ENCODE measurements around the gene AKAP8.
A peak's percentile ranks its signal among the peaks of the same experiment; 100 is the strongest.

The AKAP8 gene

DNA sequence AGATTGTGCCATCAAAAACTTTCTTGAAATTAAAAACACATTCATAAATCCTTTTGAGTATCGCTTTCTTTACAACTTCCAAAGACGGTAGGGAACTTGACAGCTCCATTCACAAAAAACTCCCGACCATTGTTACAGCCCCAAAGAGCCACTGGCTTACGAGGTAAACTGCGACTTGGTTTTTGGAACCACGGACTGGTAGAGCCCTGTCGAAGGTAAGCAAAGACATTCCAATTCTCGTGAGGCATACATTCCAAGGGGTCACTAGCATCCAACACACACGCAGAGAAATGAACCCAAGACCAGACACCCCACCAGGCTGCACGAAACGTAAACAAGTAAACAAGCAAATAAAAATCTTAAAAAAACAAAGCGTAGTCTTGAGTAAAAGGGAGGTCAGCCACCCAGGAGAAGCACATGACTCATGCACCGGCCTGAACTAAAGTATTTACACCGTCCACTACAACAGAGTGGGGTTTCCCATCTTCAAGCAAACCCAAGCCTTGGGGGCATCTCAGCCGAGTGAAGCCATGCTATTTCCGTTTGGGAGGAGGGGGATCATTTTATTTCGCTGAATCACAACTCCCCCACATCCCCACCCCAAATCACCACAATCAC is 48.7 kb downstream of the AKAP8 start:
- Histone ChIP-seq H3K79me1 (replicated peaks; ENCODE audit: low read length, poor library complexity, severe bottlenecking) (peaks cover 12% of the 10 kb centered on the region), H2BK15ac (ENCODE audit: low read depth, poor library complexity, severe bottlenecking) (peak overlapping the region; percentile 82), H2AK5ac (ENCODE audit: low read length, severe bottlenecking) (peak overlapping the region; percentile 29), H3K4me2 (ENCODE audit: low read length, poor library complexity, severe bottlenecking) (peak overlapping the region; percentile 95), H4K91ac (ENCODE audit: low read length) (no peak overlapping the region), H3K4ac (ENCODE audit: low read depth in 1 of 2, low read length in 2 of 2) (peak overlapping the region; percentile 15 to 94), H3K4me3 (ENCODE audit: insufficient read depth in 1 of 2, low read depth in 1 of 2, low read length in 2 of 2) (peak overlapping the region; percentile 97 to 100), H2BK12ac (ENCODE audit: low read length in 2 of 2) (peak overlapping the region in 1 of 2 experiments; percentile 49), H3K27me3 (ENCODE audit: control insufficient read depth in 1 of 2, insufficient read depth in 1 of 2, low read length in 2 of 2) (no peaks in the 10 kb centered on the region), H2BK120ac (ENCODE audit: low read depth, low read length) (no peak overlapping the region), H3K4me1 (ENCODE audit: control insufficient read depth, insufficient read depth, low read depth, low read length) (peaks cover 19% of the 10 kb centered on the region), H4K8ac (ENCODE audit: low read length) (no peak overlapping the region), H3K18ac (ENCODE audit: low read depth in 1 of 2, low read length in 2 of 2) (peak overlapping the region; percentile 96 to 97), H3K9me3 (ENCODE audit: control insufficient read depth, low read length) (no peaks in the 10 kb centered on the region), H3K9ac (ENCODE audit: low read length) (peak overlapping the region; percentile 98), H2BK5ac (ENCODE audit: low read depth, low read length, poor library complexity, severe bottlenecking) (peak overlapping the region; percentile 79), H3K23ac (ENCODE audit: low read length in 2 of 2) (no peak overlapping the region), H3K14ac (ENCODE audit: low read length in 2 of 2) (peak overlapping the region in 1 of 2 experiments; percentile 41), H3K27ac (ENCODE audit: low read length, poor library complexity, severe bottlenecking) (peak overlapping the region; percentile 51), H2AFZ (ENCODE audit: low read depth, low read length) (no peak overlapping the region), H3K36me3 (ENCODE audit: control insufficient read depth in 1 of 2, insufficient read depth in 2 of 2, low read depth in 1 of 2, low read length in 2 of 2) (no peaks in the 10 kb centered on the region)
- DNase-seq, result peak; percentile 93
- WGBS, result 8% methylated on average over 14 of the region's 17 CpGs

DNA sequence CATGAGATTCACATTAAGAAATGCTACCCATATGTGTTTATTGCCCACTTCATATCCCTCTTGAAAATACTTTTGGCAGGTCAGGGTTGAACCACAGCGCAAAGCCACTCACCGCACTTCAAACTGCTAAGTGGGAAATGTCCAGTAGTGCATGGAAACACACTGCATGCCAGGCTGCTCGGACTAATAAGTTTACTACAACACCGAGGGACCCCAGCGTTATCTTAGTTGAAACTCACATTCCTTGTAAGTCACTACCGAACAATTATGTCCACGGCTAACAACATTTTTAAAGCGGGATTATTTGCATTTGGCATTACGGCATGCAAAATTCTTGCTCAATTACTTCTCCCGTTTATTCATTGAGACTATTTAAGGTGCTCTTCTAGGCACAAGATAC is 51.3 kb downstream of the AKAP8 start:
- peak; percentile 55 for DNase-seq
- H3K27ac ChIP-seq (ENCODE audit: low read length, poor library complexity, severe bottlenecking), result no peak overlapping the region
- no peak overlapping the region for H2BK120ac ChIP-seq (ENCODE audit: low read depth, low read length)
- H4K91ac ChIP-seq (ENCODE audit: low read length), result no peak overlapping the region
- no peak overlapping the region for H3K9ac ChIP-seq (ENCODE audit: low read length)
- peaks cover 27% of the 10 kb centered on the region for H3K4me1 ChIP-seq (ENCODE audit: control insufficient read depth, insufficient read depth, low read depth, low read length)
- no peak overlapping the region for H2BK5ac ChIP-seq (ENCODE audit: low read depth, low read length, poor library complexity, severe bottlenecking)
- H2AFZ ChIP-seq (ENCODE audit: low read depth, low read length), result no peak overlapping the region
- no peak overlapping the region for H4K8ac ChIP-seq (ENCODE audit: low read length)
- no peaks in the 10 kb centered on the region for H3K9me3 ChIP-seq (ENCODE audit: control insufficient read depth, low read length)
- H3K79me1 ChIP-seq (replicated peaks; ENCODE audit: low read length, poor library complexity, severe bottlenecking), result peaks cover 2% of the 10 kb centered on the region
- no peak overlapping the region for H3K4me2 ChIP-seq (ENCODE audit: low read length, poor library complexity, severe bottlenecking)
- no peak overlapping the region for H3K23ac ChIP-seq (ENCODE audit: low read length in 2 of 2)
- no peak overlapping the region for H3K14ac ChIP-seq (ENCODE audit: low read length in 2 of 2)
- WGBS, result 84% methylated on average over 10 of the region's 10 CpGs
- no peaks in the 10 kb centered on the region for H3K27me3 ChIP-seq (ENCODE audit: control insufficient read depth in 1 of 2, insufficient read depth in 1 of 2, low read length in 2 of 2)
- no peak overlapping the region for H3K4ac ChIP-seq (ENCODE audit: low read depth in 1 of 2, low read length in 2 of 2)
- H3K4me3 ChIP-seq (ENCODE audit: insufficient read depth in 1 of 2, low read depth in 1 of 2, low read length in 2 of 2), result no peak overlapping the region
- H2AK5ac ChIP-seq (ENCODE audit: low read length, severe bottlenecking), result no peak overlapping the region
- H3K36me3 ChIP-seq (ENCODE audit: control insufficient read depth in 1 of 2, insufficient read depth in 2 of 2, low read depth in 1 of 2, low read length in 2 of 2), result no peaks in the 10 kb centered on the region
- H2BK15ac ChIP-seq (ENCODE audit: low read depth, poor library complexity, severe bottlenecking), result no peak overlapping the region
- H2BK12ac ChIP-seq (ENCODE audit: low read length in 2 of 2), result no peak overlapping the region
- no peak overlapping the region for H3K18ac ChIP-seq (ENCODE audit: low read depth in 1 of 2, low read length in 2 of 2)

DNA sequence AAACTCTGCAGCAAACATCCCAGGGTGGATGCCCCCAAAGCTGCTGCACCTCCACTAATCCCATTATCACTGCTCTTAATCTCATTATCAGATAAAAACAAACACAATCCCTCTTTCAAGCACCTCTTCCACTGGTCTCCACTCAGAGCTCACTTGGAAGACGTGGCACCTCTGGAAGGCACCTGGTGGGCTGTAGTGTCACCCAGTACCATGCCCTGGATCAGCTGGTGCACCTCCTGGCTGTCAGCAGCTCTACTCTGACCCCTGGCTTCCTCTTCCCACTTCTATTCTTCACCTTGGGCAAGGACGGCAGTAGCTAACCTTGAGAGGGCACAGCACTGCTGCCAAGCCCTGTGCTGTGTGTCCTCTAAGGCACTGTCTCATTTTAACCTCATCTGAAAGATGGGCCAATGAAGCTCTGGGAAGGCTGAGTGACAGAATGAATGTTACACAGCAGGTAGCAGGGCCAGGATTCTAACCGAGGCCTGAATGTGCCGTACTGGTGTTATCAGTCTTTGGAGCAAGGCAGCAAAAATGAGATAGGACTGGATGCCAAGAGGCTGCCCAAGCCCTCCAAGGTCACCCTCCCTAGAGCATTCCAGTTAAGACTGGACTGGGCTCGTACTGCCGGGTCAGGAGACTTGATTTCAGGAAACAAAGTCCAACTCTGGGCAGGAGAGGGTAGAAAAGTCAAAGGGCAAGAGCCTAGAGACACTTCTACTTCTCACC is 54.6 kb downstream of the AKAP8 start:
- H2BK15ac ChIP-seq (ENCODE audit: low read depth, poor library complexity, severe bottlenecking), result no peak overlapping the region
- H3K23ac ChIP-seq (ENCODE audit: low read length in 2 of 2), result peak overlapping the region in 1 of 2 experiments; percentile 79
- H3K36me3 ChIP-seq (ENCODE audit: control insufficient read depth in 1 of 2, insufficient read depth in 2 of 2, low read depth in 1 of 2, low read length in 2 of 2), result no peaks in the 10 kb centered on the region
- no peak overlapping the region for H2AFZ ChIP-seq (ENCODE audit: low read depth, low read length)
- H3K4me1 ChIP-seq (ENCODE audit: control insufficient read depth, insufficient read depth, low read depth, low read length), result peaks cover 27% of the 10 kb centered on the region
- no peak for DNase-seq
- H2BK120ac ChIP-seq (ENCODE audit: low read depth, low read length), result no peak overlapping the region
- H3K9ac ChIP-seq (ENCODE audit: low read length), result peak overlapping the region; percentile 30
- no peak overlapping the region for H3K4ac ChIP-seq (ENCODE audit: low read depth in 1 of 2, low read length in 2 of 2)
- no peak overlapping the region for H2AK5ac ChIP-seq (ENCODE audit: low read length, severe bottlenecking)
- H3K14ac ChIP-seq (ENCODE audit: low read length in 2 of 2), result no peak overlapping the region
- H2BK5ac ChIP-seq (ENCODE audit: low read depth, low read length, poor library complexity, severe bottlenecking), result no peak overlapping the region
- H3K27me3 ChIP-seq (ENCODE audit: control insufficient read depth in 1 of 2, insufficient read depth in 1 of 2, low read length in 2 of 2), result no peaks in the 10 kb centered on the region
- WGBS, result 73% methylated on average over 4 of the region's 6 CpGs
- no peak overlapping the region for H2BK12ac ChIP-seq (ENCODE audit: low read length in 2 of 2)
- H3K27ac ChIP-seq (ENCODE audit: low read length, poor library complexity, severe bottlenecking), result peak overlapping the region; percentile 25
- no peak overlapping the region for H4K8ac ChIP-seq (ENCODE audit: low read length)
- no peak overlapping the region for H3K4me2 ChIP-seq (ENCODE audit: low read length, poor library complexity, severe bottlenecking)
- no peak overlapping the region for H3K4me3 ChIP-seq (ENCODE audit: insufficient read depth in 1 of 2, low read depth in 1 of 2, low read length in 2 of 2)
- H3K9me3 ChIP-seq (ENCODE audit: control insufficient read depth, low read length), result no peaks in the 10 kb centered on the region
- H3K18ac ChIP-seq (ENCODE audit: low read depth in 1 of 2, low read length in 2 of 2), result no peak overlapping the region
- H4K91ac ChIP-seq (ENCODE audit: low read length), result no peak overlapping the region
- H3K79me1 ChIP-seq (replicated peaks; ENCODE audit: low read length, poor library complexity, severe bottlenecking), result no peaks in the 10 kb centered on the region

DNA sequence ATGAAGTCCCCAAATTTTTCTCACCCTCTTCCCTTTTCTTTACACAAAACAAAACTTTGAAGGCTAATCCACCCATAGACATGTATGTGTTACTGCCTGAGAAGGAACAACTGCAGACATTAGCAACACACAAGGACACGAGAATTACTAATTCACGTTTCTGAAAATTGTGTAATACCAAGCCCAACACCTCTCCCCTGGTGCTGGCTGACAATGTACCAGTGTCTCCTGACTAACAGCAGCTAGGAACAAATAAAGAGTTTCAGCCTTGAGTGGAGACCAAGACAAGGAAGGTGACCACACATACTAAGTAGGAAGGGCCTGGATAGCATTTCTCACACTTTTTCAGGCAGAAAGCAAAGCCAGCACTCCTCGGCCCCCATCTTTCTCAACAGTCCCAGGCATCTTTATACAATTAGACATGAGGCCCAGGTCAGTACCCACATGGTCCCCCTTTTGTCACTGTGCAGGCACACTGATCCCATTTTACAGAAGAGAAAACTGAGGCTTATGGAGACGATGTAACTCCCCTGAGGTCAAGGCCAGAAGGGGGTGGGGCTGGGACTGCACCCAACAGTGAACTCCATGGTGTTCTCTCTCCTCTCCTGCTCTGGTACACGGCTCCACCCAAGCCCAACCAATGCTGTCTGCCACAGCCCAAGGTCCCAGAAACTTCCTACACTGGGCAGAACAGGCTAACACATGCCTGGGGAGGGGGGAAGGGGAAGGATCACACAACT is 55.9 kb downstream of the AKAP8 start:
- H3K27me3 ChIP-seq (ENCODE audit: control insufficient read depth in 1 of 2, insufficient read depth in 1 of 2, low read length in 2 of 2), result no peaks in the 10 kb centered on the region
- H3K9me3 ChIP-seq (ENCODE audit: control insufficient read depth, low read length), result no peaks in the 10 kb centered on the region
- no peak overlapping the region for H3K9ac ChIP-seq (ENCODE audit: low read length)
- no peak overlapping the region for H2BK5ac ChIP-seq (ENCODE audit: low read depth, low read length, poor library complexity, severe bottlenecking)
- H3K4ac ChIP-seq (ENCODE audit: low read depth in 1 of 2, low read length in 2 of 2), result no peak overlapping the region
- no peak overlapping the region for H3K23ac ChIP-seq (ENCODE audit: low read length in 2 of 2)
- H3K36me3 ChIP-seq (ENCODE audit: control insufficient read depth in 1 of 2, insufficient read depth in 2 of 2, low read depth in 1 of 2, low read length in 2 of 2), result no peaks in the 10 kb centered on the region
- H4K8ac ChIP-seq (ENCODE audit: low read length), result no peak overlapping the region
- H3K18ac ChIP-seq (ENCODE audit: low read depth in 1 of 2, low read length in 2 of 2), result no peak overlapping the region
- H3K14ac ChIP-seq (ENCODE audit: low read length in 2 of 2), result no peak overlapping the region
- H4K91ac ChIP-seq (ENCODE audit: low read length), result no peak overlapping the region
- peak overlapping the region; percentile 31 for H2AK5ac ChIP-seq (ENCODE audit: low read length, severe bottlenecking)
- peak overlapping the region in 1 of 2 experiments; percentile 35 for H2BK12ac ChIP-seq (ENCODE audit: low read length in 2 of 2)
- H3K4me1 ChIP-seq (ENCODE audit: control insufficient read depth, insufficient read depth, low read depth, low read length), result peaks cover 38% of the 10 kb centered on the region
- DNase-seq, result peak; percentile 67
- no peak overlapping the region for H2AFZ ChIP-seq (ENCODE audit: low read depth, low read length)
- no peaks in the 10 kb centered on the region for H3K79me1 ChIP-seq (replicated peaks; ENCODE audit: low read length, poor library complexity, severe bottlenecking)
- 70% methylated on average over 4 of the region's 5 CpGs for WGBS
- H2BK15ac ChIP-seq (ENCODE audit: low read depth, poor library complexity, severe bottlenecking), result no peak overlapping the region
- no peak overlapping the region for H2BK120ac ChIP-seq (ENCODE audit: low read depth, low read length)
- no peak overlapping the region for H3K4me2 ChIP-seq (ENCODE audit: low read length, poor library complexity, severe bottlenecking)
- H3K27ac ChIP-seq (ENCODE audit: low read length, poor library complexity, severe bottlenecking), result no peak overlapping the region
- no peak overlapping the region for H3K4me3 ChIP-seq (ENCODE audit: insufficient read depth in 1 of 2, low read depth in 1 of 2, low read length in 2 of 2)
